GM12878 (cell line): Measurements from ENCODE around the gene PLEKHH1.

ENCODE experiments used
- CREM ChIP-seq: IDR thresholded peaks from 2 replicates; pipeline ENCODE4 v1.6.1; 2014; ENCODE audit warnings: antibody characterized with exemption, low read depth
- NFYB ChIP-seq: IDR thresholded peaks from 2 replicates; pipeline ENCODE4 v1.6.1; 2011; ENCODE audit warnings: low read depth, mild to moderate bottlenecking, low read length, improper control_type of control experiment, moderate library complexity; ENCODE audit not compliant: insufficient read depth
- POLR2A ChIP-seq: IDR thresholded peaks from 2 replicates; pipeline ENCODE4 v1.6.1; 2011; ENCODE audit warnings: low read depth, mild to moderate bottlenecking, low read length
- POLR2AphosphoS5 ChIP-seq: IDR thresholded peaks from 2 replicates; pipeline ENCODE4 v1.6.1; 2011; ENCODE audit warnings: mild to moderate bottlenecking, low read length, inconsistent platforms
- SIN3A ChIP-seq: IDR thresholded peaks from 2 replicates; pipeline ENCODE4 v1.6.1; 2012; ENCODE audit warnings: low read depth, low read length, improper control_type of control experiment

- no peak for TF ChIP-seq POLR2AphosphoS5
- TF ChIP-seq CREM: no peak
- no peak for TF ChIP-seq NFYB
- TF ChIP-seq SIN3A: no peak
- no peak for TF ChIP-seq POLR2A
Observed at GRCh38 chr14:67623114-67623513, 90.0 kb downstream of the PLEKHH1 start.
